ENCODE measurements around the gene RAI1.

DNA sequence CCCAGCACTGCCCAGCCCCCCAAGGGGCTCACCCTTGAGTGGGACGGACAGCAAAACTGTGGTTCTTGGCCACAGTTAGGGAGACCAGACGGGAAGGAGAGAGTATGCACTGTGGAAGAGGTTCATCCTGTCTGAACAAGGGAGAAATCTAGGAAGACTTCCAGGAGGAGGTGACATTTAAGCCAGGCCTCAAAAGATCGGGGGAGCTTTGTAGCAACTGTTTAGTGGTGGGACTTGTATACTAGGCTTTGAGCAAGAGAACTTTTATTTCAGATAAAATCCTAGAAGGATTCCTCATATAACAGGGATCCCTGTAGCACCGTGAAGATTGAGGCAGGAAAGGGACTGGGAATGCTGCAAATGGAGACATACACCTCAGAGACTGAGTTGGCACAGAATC lies 124.8 kb downstream of the RAI1 start:
- no peak for TF ChIP-seq POLR2AphosphoS5 (IDR thresholded peaks at IDR 0.05; ENCODE audit: low read depth, low read length)
- no peak for TF ChIP-seq REST (IDR thresholded peaks at IDR 0.05; ENCODE audit: insufficient read depth in 1 of 2, low read depth in 2 of 2, low read length in 2 of 2)
- TF ChIP-seq TAF1 (IDR thresholded peaks at IDR 0.05; ENCODE audit: borderline replicate concordance, insufficient read depth, low read length): no peak
- TF ChIP-seq FOXP2 (optimal IDR thresholded peaks at IDR 0.05; ENCODE audit: borderline replicate concordance, extremely low read depth, extremely low read length, insufficient read depth): no peak
- no peak for TF ChIP-seq SIN3A (IDR thresholded peaks at IDR 0.05; ENCODE audit: borderline replicate concordance, insufficient read depth, low read length)

Measured in PFSK-1 (cell line).